Nephron (organoid): ENCODE measurements around the gene PARVB.

ENCODE experiments used
- H3K27ac Mint-ChIP-seq, 3 experiments: 2 replicates each; pipeline ENCODE4 v1.8.0; 2020; ENCODE audit warnings: mixed read lengths in 3 of 3, mild to moderate bottlenecking in 2 of 3, moderate library complexity in 1 of 3
- H3K27me3 Mint-ChIP-seq: 2 replicates; pipeline ENCODE4 v1.8.0; 2021; ENCODE audit warnings: low read depth, mild to moderate bottlenecking, moderate library complexity, mixed read lengths
- H3K36me3 Mint-ChIP-seq: 2 replicates; pipeline ENCODE4 v1.8.0; 2020; ENCODE audit warnings: low read depth, mixed read lengths
- H3K4me1 Mint-ChIP-seq: 2 replicates; pipeline ENCODE4 v1.8.0; 2020; ENCODE audit warnings: mixed read lengths
- H3K4me3 Mint-ChIP-seq, 3 experiments: 2 replicates each; pipeline ENCODE4 v1.8.0; 2020; ENCODE audit warnings: mild to moderate bottlenecking in 3 of 3, mixed read lengths in 3 of 3, moderate library complexity in 2 of 3
- H3K9me3 Mint-ChIP-seq: 2 replicates; pipeline ENCODE4 v1.8.0; 2020; ENCODE audit warnings: mixed read lengths
- TF ChIP-seq, protein P1 (sequence below), 3 experiments: fragments of 200-600 bp; sonication (generic); IDR thresholded peaks; one replicate each; pipeline ENCODE4 v1.5.0; 2021; ENCODE audit warnings: antibody characterized with exemption in 3 of 3; ENCODE audit not compliant: unreplicated experiment in 3 of 3

Gene PARVB

DNA sequence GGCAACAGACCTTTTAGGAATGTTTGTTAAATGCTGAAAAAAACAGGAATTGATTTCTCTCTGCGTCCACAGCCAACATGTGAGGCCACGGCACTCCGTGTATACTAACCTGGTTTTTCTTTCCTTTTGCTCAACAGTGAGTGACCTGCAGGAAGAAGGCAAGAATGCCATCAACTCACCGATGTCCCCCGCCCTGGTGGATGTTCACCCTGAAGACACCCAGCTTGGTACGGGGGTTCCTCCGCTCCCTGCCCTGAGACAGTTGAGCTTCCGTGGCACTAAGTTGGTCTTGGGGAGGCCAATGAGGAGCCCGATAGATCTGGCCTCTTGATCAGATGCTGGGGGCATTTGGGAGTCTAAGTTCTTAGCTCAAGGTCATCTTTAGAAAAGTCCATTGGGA, 69.7 kb downstream of the PARVB start:
- H3K27me3 Mint-ChIP-seq = peaks cover 7% of the 10 kb centered on the region
- H3K4me1 Mint-ChIP-seq = peaks cover 18% of the 10 kb centered on the region
- TF ChIP-seq, protein P1, sequence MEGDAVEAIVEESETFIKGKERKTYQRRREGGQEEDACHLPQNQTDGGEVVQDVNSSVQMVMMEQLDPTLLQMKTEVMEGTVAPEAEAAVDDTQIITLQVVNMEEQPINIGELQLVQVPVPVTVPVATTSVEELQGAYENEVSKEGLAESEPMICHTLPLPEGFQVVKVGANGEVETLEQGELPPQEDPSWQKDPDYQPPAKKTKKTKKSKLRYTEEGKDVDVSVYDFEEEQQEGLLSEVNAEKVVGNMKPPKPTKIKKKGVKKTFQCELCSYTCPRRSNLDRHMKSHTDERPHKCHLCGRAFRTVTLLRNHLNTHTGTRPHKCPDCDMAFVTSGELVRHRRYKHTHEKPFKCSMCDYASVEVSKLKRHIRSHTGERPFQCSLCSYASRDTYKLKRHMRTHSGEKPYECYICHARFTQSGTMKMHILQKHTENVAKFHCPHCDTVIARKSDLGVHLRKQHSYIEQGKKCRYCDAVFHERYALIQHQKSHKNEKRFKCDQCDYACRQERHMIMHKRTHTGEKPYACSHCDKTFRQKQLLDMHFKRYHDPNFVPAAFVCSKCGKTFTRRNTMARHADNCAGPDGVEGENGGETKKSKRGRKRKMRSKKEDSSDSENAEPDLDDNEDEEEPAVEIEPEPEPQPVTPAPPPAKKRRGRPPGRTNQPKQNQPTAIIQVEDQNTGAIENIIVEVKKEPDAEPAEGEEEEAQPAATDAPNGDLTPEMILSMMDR (IDR thresholded peaks at IDR 0.05; ENCODE audit: unreplicated experiment in 3 of 3) = no peak
- no peak overlapping the region for H3K4me3 Mint-ChIP-seq
- no peak overlapping the region for H3K27ac Mint-ChIP-seq
- H3K9me3 Mint-ChIP-seq = no peaks in the 10 kb centered on the region
- no peaks in the 10 kb centered on the region for H3K36me3 Mint-ChIP-seq

DNA sequence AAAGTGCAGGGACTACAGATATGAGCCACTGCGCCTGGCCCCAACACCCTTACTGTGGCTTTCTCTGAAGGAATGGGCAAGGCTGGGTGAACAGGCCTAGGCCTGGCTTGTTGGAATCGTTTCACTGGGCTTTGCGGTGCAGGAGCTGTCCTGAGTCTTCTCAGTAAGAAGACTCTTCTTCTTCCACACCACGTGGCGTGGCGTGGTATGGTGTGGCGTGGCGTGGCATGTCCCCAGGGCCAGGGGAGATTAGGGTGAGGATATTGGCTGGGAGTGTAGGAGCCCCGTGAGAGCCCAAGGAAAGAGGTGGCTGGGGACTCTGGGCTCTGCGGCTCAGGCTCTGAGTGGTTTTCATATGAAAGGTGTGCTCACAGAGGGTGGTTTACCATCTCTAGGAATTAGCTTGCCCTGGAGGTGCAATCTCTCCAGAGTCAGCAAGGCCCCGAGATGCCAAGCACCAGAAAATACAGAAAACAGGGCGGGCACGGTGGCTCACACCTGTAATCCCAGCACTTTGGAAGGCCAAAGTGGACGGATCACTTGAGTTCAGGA, 70.7 kb downstream of the PARVB start:
- TF ChIP-seq, protein P1 (IDR thresholded peaks at IDR 0.05; ENCODE audit: unreplicated experiment in 3 of 3) = no peak
- H3K27me3 Mint-ChIP-seq = peaks cover 3% of the 10 kb centered on the region
- no peaks in the 10 kb centered on the region for H3K9me3 Mint-ChIP-seq
- H3K27ac Mint-ChIP-seq = no peak overlapping the region
- H3K4me3 Mint-ChIP-seq = no peak overlapping the region
- H3K4me1 Mint-ChIP-seq = peaks cover 12% of the 10 kb centered on the region
- no peaks in the 10 kb centered on the region for H3K36me3 Mint-ChIP-seq

DNA sequence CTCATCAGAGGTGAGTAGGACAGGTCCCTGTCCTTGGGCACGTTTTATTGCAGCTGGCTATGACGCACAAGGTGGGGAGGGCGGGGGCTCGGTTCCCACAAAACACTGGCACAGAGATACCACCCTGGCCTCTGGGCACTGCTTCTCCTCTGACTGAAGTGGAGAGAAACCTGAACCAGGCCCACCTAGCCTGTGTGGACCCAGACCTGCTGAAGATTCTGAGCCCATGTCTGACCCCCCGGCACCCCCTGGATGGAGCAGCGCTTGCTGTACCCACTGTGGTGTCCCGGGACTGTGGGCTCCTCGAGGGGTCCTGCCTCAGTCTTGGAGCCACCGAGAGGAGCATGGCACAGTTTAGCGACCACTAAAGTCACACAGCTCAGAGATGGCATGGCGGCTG, 72.6 kb downstream of the PARVB start:
- Mint-ChIP-seq H3K27ac (no peak overlapping the region), H3K9me3 (no peaks in the 10 kb centered on the region), H3K4me1 (no peaks in the 10 kb centered on the region), H3K4me3 (no peak overlapping the region), H3K27me3 (peaks cover 3% of the 10 kb centered on the region), H3K36me3 (no peaks in the 10 kb centered on the region)
- TF ChIP-seq, protein P1 (IDR thresholded peaks at IDR 0.05; ENCODE audit: unreplicated experiment in 3 of 3) = no peak

DNA sequence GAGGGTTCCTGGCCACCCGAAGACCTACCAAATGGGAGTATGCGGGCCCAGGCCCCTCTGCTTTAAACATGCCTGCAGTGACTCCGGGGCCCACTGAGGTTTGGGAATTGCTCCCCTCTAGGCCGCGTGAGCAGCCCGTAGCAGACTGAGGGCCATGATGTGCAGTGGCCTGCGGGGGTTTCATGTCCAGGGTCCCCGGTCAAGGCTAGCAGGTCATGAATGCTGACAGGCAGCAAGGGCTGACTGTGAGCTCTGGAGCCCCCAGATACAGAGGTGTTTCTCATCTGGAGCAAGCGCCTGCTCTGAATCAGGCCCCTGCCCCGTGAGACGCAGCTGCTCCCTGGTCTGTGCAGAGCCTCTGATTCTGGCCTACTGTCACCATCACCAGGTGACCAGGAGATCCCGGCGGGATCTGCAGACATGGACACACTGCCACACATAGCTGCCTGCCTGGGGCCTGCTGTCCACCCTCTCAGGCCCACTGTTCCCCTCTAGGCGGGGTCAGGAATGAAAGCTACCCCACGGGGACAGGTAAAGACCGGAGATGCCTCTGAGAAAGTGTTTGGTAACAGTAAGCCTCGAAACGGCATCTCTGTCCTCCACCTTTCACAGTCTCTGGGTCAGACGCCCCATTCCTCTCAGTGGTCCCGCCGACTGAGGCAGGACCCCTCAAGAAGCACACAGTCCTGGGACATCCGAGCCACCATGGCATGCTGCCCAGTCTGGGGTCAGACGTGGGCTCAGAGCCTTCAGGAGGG, 73.3 kb downstream of the PARVB start:
- H3K36me3 Mint-ChIP-seq = no peaks in the 10 kb centered on the region
- no peaks in the 10 kb centered on the region for H3K9me3 Mint-ChIP-seq
- no peak overlapping the region for H3K27ac Mint-ChIP-seq
- H3K4me3 Mint-ChIP-seq = no peak overlapping the region
- no peaks in the 10 kb centered on the region for H3K4me1 Mint-ChIP-seq
- TF ChIP-seq, protein P1 (IDR thresholded peaks at IDR 0.05; ENCODE audit: unreplicated experiment in 3 of 3) = no peak
- peaks cover 3% of the 10 kb centered on the region for H3K27me3 Mint-ChIP-seq

DNA sequence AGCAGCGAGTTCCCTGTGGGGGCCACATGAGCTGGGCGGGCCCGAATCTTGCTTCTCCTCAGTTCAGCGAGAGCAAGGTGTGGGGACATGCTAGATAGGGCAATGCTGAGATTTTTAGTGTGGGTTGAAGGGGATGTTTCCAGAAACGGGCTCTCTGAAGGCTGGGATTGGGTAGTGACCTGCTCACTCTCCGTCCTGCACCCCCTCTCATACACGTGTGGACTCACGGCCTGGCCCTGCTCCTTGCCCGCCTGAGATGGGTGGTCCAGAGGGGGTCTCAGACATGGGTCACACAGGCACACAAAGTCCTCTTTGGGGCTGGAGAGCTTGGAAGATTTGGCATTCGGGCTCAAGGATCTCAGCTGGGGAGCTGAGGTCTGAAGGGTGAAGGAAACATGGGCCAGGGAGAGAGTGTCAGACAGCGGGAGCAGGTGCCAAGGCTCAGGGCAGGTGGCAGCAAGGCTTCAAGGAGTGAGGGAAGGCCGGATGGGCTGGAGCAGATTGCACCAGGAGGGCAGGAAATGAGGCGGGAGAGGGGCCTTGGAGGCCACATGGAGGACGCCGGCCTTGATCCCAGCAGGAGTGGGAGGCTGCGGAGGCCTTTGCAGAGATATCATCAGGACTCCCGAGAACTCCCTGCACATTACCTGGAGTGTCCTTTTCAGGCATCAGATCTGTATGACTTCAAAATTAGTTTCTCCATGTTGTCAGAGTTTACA, 74.1 kb downstream of the PARVB start:
- H3K9me3 Mint-ChIP-seq = no peaks in the 10 kb centered on the region
- H3K27ac Mint-ChIP-seq = no peak overlapping the region
- H3K36me3 Mint-ChIP-seq = peaks cover under 1% of the 10 kb centered on the region
- H3K27me3 Mint-ChIP-seq = peaks cover 3% of the 10 kb centered on the region
- H3K4me3 Mint-ChIP-seq = no peak overlapping the region
- H3K4me1 Mint-ChIP-seq = no peaks in the 10 kb centered on the region
- TF ChIP-seq, protein P1 (IDR thresholded peaks at IDR 0.05; ENCODE audit: unreplicated experiment in 3 of 3) = no peak
